HL-60 (cell line): Measurements from ENCODE around the gene TMEM80.
A peak's percentile ranks its signal among the peaks of the same experiment; 100 is the strongest.

ENCODE experiments used
- DNase-seq, 2 experiments: peaks; one replicate each; pipeline ENCODE4 v3.0.0-alpha.2; 2010 to 2020; ENCODE audit warnings: low read depth in 1 of 2, low spot score in 1 of 2
- H3K27ac ChIP-seq: fragments of 250-450 bp; sonication (Bioruptor Pico); replicated peaks from 2 replicates; pipeline ENCODE4 v1.5.1; 2020; ENCODE audit warnings: mild to moderate bottlenecking, moderate library complexity
- H3K27me3 ChIP-seq: fragments of 250-450 bp; sonication (Bioruptor Pico); 2 replicates; pipeline ENCODE4 v1.5.1; 2021; ENCODE audit warnings: mild to moderate bottlenecking, moderate library complexity; ENCODE audit not compliant: insufficient read depth, poor library complexity, severe bottlenecking
- H3K4me3 ChIP-seq: replicated peaks from 2 replicates; pipeline ENCODE4 v1.5.1; 2011; ENCODE audit warnings: mild to moderate bottlenecking, control low read depth, low read length; ENCODE audit not compliant: insufficient read depth
- CTCF ChIP-seq: IDR thresholded peaks from one replicate; pipeline ENCODE4 v1.5.1; 2011; ENCODE audit warnings: low read length, control low read depth, inconsistent platforms; ENCODE audit not compliant: insufficient read depth
- GABPA ChIP-seq: IDR thresholded peaks from 2 replicates; pipeline ENCODE4 v1.6.1; 2012; ENCODE audit warnings: low read depth
- POLR2AphosphoS5 ChIP-seq: IDR thresholded peaks from 2 replicates; pipeline ENCODE4 v1.6.1; 2012; ENCODE audit warnings: low read depth
- REST ChIP-seq: IDR thresholded peaks from 2 replicates; pipeline ENCODE4 v1.6.1; 2012; ENCODE audit warnings: low read depth; ENCODE audit not compliant: insufficient replicate concordance
- SPI1 ChIP-seq: IDR thresholded peaks from 2 replicates; pipeline ENCODE4 v1.6.1; 2012; ENCODE audit warnings: low read depth, mild to moderate bottlenecking, borderline replicate concordance

Gene TMEM80

GRCh38 chr11:660281-660680, 35.3 kb upstream of the TMEM80 start:
- TF ChIP-seq CTCF (no peak), SPI1 (no peak), REST (no peak), POLR2AphosphoS5 (no peak), GABPA (no peak)
- no peaks in the 10 kb centered on the region for H3K27me3 ChIP-seq
- no peak overlapping the region for H3K4me3 ChIP-seq
- H3K27ac ChIP-seq = no peak overlapping the region
- no peak for DNase-seq

GRCh38 chr11:660681-661444, 34.8 kb upstream of the TMEM80 start:
- Histone ChIP-seq H3K4me3 (no peak overlapping the region), H3K27me3 (no peaks in the 10 kb centered on the region), H3K27ac (no peak overlapping the region)
- TF ChIP-seq POLR2AphosphoS5 = no peak
- no peak for TF ChIP-seq CTCF
- TF ChIP-seq REST = no peak
- TF ChIP-seq GABPA = no peak
- no peak for TF ChIP-seq SPI1
- DNase-seq = no peak

GRCh38 chr11:662689-663274, 32.8 kb upstream of the TMEM80 start:
- no peak overlapping the region for H3K4me3 ChIP-seq
- no peaks in the 10 kb centered on the region for H3K27me3 ChIP-seq
- no peak overlapping the region for H3K27ac ChIP-seq
- peak in 1 of 2 experiments; percentile 65 for DNase-seq
- TF ChIP-seq SPI1 (no peak), CTCF (peak; percentile 63)
